ENCODE data around the gene UBR2.

UBR2 gene

GRCh38 chr6:42618686-42619085 is 54.9 kb downstream of the UBR2 start:
- no peak for DNase-seq

GRCh38 chr6:42619963-42620362 is 56.1 kb downstream of the UBR2 start:
- no peak for DNase-seq

- DNase-seq, result no peak
Observed at GRCh38 chr6:42624601-42625000, 60.8 kb downstream of the UBR2 start.

GRCh38 chr6:42627044-42627443 is 63.2 kb downstream of the UBR2 start:
- peak; percentile 44 for DNase-seq

GRCh38 chr6:42627674-42628073 is 63.8 kb downstream of the UBR2 start:
- DNase-seq, result peak; percentile 41

GRCh38 chr6:42628604-42629003 is 64.8 kb downstream of the UBR2 start:
- DNase-seq, result no peak

GRCh38 chr6:42629845-42630244 is 66.0 kb downstream of the UBR2 start:
- DNase-seq, result peak; percentile 21

GRCh38 chr6:42637681-42638080 is 73.9 kb downstream of the UBR2 start:
- no peak for DNase-seq

- DNase-seq, result no peak
Observed at GRCh38 chr6:42642794-42643193, 79.0 kb downstream of the UBR2 start.

GRCh38 chr6:42644211-42644610 is 80.4 kb downstream of the UBR2 start:
- no peak for DNase-seq

- no peak for DNase-seq
Observed at GRCh38 chr6:42652024-42652746, 88.4 kb downstream of the UBR2 start.

GRCh38 chr6:42653851-42654250 is 90.0 kb downstream of the UBR2 start:
- no peak for DNase-seq

GRCh38 chr6:42659806-42660205 is 96.0 kb downstream of the UBR2 start:
- no peak for DNase-seq

- DNase-seq, result peak; percentile 90
Observed at GRCh38 chr6:42661540-42662153, 97.8 kb downstream of the UBR2 start.

- DNase-seq, result no peak
Observed at GRCh38 chr6:42664718-42665117, 100.9 kb downstream of the UBR2 start.

- peak; percentile 68 for DNase-seq
Observed at GRCh38 chr6:42674368-42674767, 110.5 kb downstream of the UBR2 start.

GRCh38 chr6:42674780-42675179 is 111.0 kb downstream of the UBR2 start:
- no peak for DNase-seq

GRCh38 chr6:42679358-42679757 is 115.5 kb downstream of the UBR2 start:
- no peak for DNase-seq

GRCh38 chr6:42688281-42688680 is 124.5 kb downstream of the UBR2 start:
- no peak for DNase-seq

GRCh38 chr6:42689371-42689770 is 125.5 kb downstream of the UBR2 start:
- DNase-seq, result no peak

- DNase-seq, result no peak
Observed at GRCh38 chr6:42690151-42690702, 126.4 kb downstream of the UBR2 start.

- no peak for DNase-seq
Observed at GRCh38 chr6:42690872-42691271, 127.0 kb downstream of the UBR2 start.

- DNase-seq, result no peak
Observed at GRCh38 chr6:42692137-42692911, 128.5 kb downstream of the UBR2 start.
